Gastrocnemius medialis (tissue), 4 donors: ENCODE results near the gene TRUB1. TPM values are rescaled to one million over a fixed set of nuclear protein-coding genes. Genes with fewer than 3 reads are reported as not detected.

Source experiments
- ATAC-seq, 2 donors: fragments of 150-250 bp; one replicate each; pipeline ENCODE4 v1.9.1; 2016
- DNase-seq, 2 donors: peaks; one replicate each; pipeline ENCODE4 v3.0.0-alpha.2; 2019
- H3K27ac ChIP-seq, 4 donors: fragments of 200-600 bp; sonication (generic); 1 replicate in 1 of 4; 2 replicates in 3 of 4; pipeline ENCODE4 v1.5.1; 2016 to 2018; ENCODE audit warnings: mild to moderate bottlenecking in 2 of 4, moderate library complexity in 1 of 4
- H3K27me3 ChIP-seq, 3 donors: fragments of 200-600 bp; sonication (generic) in 2 of 3; 1 replicate in 1 of 3; 2 replicates in 2 of 3; pipeline versions ENCODE4 v1.5.1 to v1.6.0; 2016 to 2019; ENCODE audit warnings: mild to moderate bottlenecking in 1 of 3, moderate library complexity in 1 of 3
- H3K36me3 ChIP-seq, 2 donors: fragments of 200-600 bp; sonication (generic) in 1 of 2; one replicate each; pipeline ENCODE4 v1.5.1; 2017 to 2018
- H3K4me1 ChIP-seq, 2 donors: fragments of 200-600 bp; sonication (generic) in 1 of 2; one replicate each; pipeline ENCODE4 v1.5.1; 2016 to 2017; ENCODE audit warnings: mild to moderate bottlenecking in 2 of 2
- H3K4me3 ChIP-seq, 4 donors: fragments of 200-600 bp; sonication (generic) in 3 of 4; 1 replicate in 1 of 4; 2 replicates in 3 of 4; pipeline ENCODE4 v1.5.1; 2016 to 2019; ENCODE audit warnings: mild to moderate bottlenecking in 2 of 4
- H3K9me3 ChIP-seq, 3 donors: fragments of 200-600 bp; sonication (generic) in 2 of 3; 1 replicate in 1 of 3; 2 replicates in 2 of 3; pipeline ENCODE4 v1.5.1; 2016 to 2019
- CTCF ChIP-seq, 5 experiments: fragments of 450-650 bp in 3 of 5; fragments of 200-600 bp in 2 of 5; sonication (generic) in 2 of 5; IDR thresholded peaks in 4 of 5; conservative IDR thresholded peaks in 1 of 5; 1 replicate in 4 of 5; 2 replicates in 1 of 5; pipeline ENCODE4 v1.5.1; 2016 to 2019; ENCODE audit warnings: antibody characterized with exemption in 5 of 5, mild to moderate bottlenecking in 3 of 5, moderate library complexity in 3 of 5
- POLR2A ChIP-seq, 2 donors: fragments of 450-650 bp; IDR thresholded peaks; one replicate each; pipeline ENCODE4 v1.6.1; 2017; ENCODE audit warnings: antibody characterized with exemption in 2 of 2, mild to moderate bottlenecking in 2 of 2, moderate library complexity in 2 of 2
- in situ Hi-C, 4 donors: fragments of 200-750 bp; cut with MboI; loops; one replicate each; pipeline versions ENCODE4 v1.15.0 to v1.8.0; 2017; ENCODE audit warnings: low sequenced_read_pairs in 4 of 4
- intact Hi-C: fragments of 100-400 bp; cut with DNase I; formaldehyde crosslinking; loops from one replicate; pipeline ENCODE4 v1.15.1; 2023; ENCODE audit warnings: low total_unique reads
- total RNA-seq, 4 donors: library from RNA; depleted of rRNA; stranded (reverse); fragments of >200 nt; gene quantifications; one replicate each; pipeline versions ENCODE4 v1.1.0 to v1.2.3, GENCODE V29; 2016

Gene TRUB1
- total RNA-seq, 4 donors from 2014 or later: 8.5 to 16.5 (median 10.3) TPM

- Histone ChIP-seq H3K9me3 (no peaks in the 10 kb centered on the region), H3K4me3 (no peak overlapping the region), H3K36me3 (no peaks in the 10 kb centered on the region), H3K27ac (no peak overlapping the region), H3K27me3 (no peaks in the 10 kb centered on the region), H3K4me1 (no peaks in the 10 kb centered on the region)
- in situ Hi-C loops (no loop called here), intact Hi-C loops (no loop called here)
- no peak for DNase-seq
- no peak for ATAC-seq
- no peak for TF ChIP-seq POLR2A (IDR thresholded peaks at IDR 0.05)
- TF ChIP-seq CTCF (IDR thresholded peaks at IDR 0.05 in 4 of 5, conservative IDR thresholded peaks at IDR 0.05 in 1 of 5): no peak
Observed at GRCh38 chr10:114995468-114996247, 57.7 kb downstream of the TRUB1 start.

GRCh38 chr10:114996542-114996941 is 58.5 kb downstream of the TRUB1 start:
- H3K27me3 ChIP-seq: no peaks in the 10 kb centered on the region
- no peaks in the 10 kb centered on the region for H3K36me3 ChIP-seq
- ATAC-seq (no peak), DNase-seq (no peak)
- H3K4me1 ChIP-seq: peaks cover 0 to 6% of the 10 kb centered on the region in 2 donors
- no peaks in the 10 kb centered on the region for H3K9me3 ChIP-seq
- H3K4me3 ChIP-seq: no peak overlapping the region
- in situ Hi-C loops (no loop called here), intact Hi-C loops (no loop called here)
- TF ChIP-seq POLR2A (IDR thresholded peaks at IDR 0.05) (no peak), CTCF (IDR thresholded peaks at IDR 0.05 in 4 of 5, conservative IDR thresholded peaks at IDR 0.05 in 1 of 5) (no peak)
- H3K27ac ChIP-seq: no peak overlapping the region

- in situ Hi-C loops: no loop called here
- H3K36me3 ChIP-seq: no peaks in the 10 kb centered on the region
- H3K9me3 ChIP-seq: no peaks in the 10 kb centered on the region
Observed at GRCh38 chr10:114998993-114999392, 61.0 kb downstream of the TRUB1 start.

GRCh38 chr10:115001506-115002381 is 63.7 kb downstream of the TRUB1 start:
- Histone ChIP-seq H3K4me3 (peak overlapping the region in 3 of 4 donors; percentile 22 to 43 (median 33)), H3K27ac (peak overlapping the region in 2 of 4 donors; percentile 32 to 34), H3K27me3 (no peaks in the 10 kb centered on the region), H3K36me3 (no peaks in the 10 kb centered on the region), H3K4me1 (peaks cover 0 to 6% of the 10 kb centered on the region in 2 donors), H3K9me3 (no peaks in the 10 kb centered on the region)
- ATAC-seq: peak; percentile 21 to 67
- intact Hi-C loops: no loop called here
- DNase-seq: peak in 1 of 2 donors; percentile 17
- in situ Hi-C loops: no loop called here
- TF ChIP-seq POLR2A (IDR thresholded peaks at IDR 0.05) (no peak), CTCF (IDR thresholded peaks at IDR 0.05 in 4 of 5, conservative IDR thresholded peaks at IDR 0.05 in 1 of 5) (no peak)

More at GRCh38 chr10:114998993-114999392, 61.0 kb downstream of the TRUB1 start:
- Histone ChIP-seq H3K27me3 (no peaks in the 10 kb centered on the region), H3K27ac (no peak overlapping the region), H3K4me1 (peaks cover 0 to 6% of the 10 kb centered on the region in 2 donors), H3K4me3 (no peak overlapping the region)
- no peak for DNase-seq
- no peak for ATAC-seq
- intact Hi-C loops: no loop called here
- no peak for TF ChIP-seq POLR2A (IDR thresholded peaks at IDR 0.05)
- no peak for TF ChIP-seq CTCF (IDR thresholded peaks at IDR 0.05 in 4 of 5, conservative IDR thresholded peaks at IDR 0.05 in 1 of 5)
